ENCODE measurements around the gene PDE8A. TPM values are rescaled to one million over a fixed set of nuclear protein-coding genes. Genes with fewer than 3 reads are reported as not detected.
A peak's percentile ranks its signal among the peaks of the same experiment; 100 is the strongest.

PDE8A gene
- total and polyA plus RNA-seq, 2 experiments from 2014 or later, result 5.6 to 7.5 TPM

DNA sequence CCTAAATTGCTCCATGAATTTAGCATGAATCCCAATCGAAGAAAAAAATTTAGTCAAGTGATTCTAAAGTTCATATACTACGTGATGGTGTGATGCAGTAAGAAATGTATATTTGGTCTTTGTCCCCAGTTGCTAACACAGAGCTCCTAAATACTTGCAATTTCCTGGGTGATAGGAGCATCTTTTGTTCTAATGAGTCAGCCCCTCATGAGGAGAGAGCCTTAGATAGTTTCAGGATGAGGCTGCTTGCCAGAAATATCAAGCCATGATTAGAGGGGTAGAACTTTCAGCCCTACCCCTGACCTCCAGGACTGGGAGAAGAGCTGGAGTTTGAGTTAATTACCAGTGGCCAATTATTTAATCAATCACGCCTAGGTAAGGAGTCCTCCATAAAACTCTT lies 170.2 kb downstream of the PDE8A start:
- Histone ChIP-seq H3K4me3 (no peak overlapping the region), H3K27ac (ENCODE audit: low read depth) (no peak overlapping the region), H3K4me1 (ENCODE audit: insufficient read depth) (no peaks in the 10 kb centered on the region), H3K9me2 (ENCODE audit: insufficient read depth) (no peaks in the 10 kb centered on the region), H2AFZ (no peak overlapping the region), H3K4me2 (no peak overlapping the region), H3F3A (replicated peaks; ENCODE audit: low read depth) (no peaks in the 10 kb centered on the region), H3K36me3 (ENCODE audit: insufficient read depth) (no peaks in the 10 kb centered on the region), H3K79me2 (replicated peaks; ENCODE audit: insufficient read depth) (no peaks in the 10 kb centered on the region), H4K20me1 (replicated peaks; ENCODE audit: insufficient read depth) (no peaks in the 10 kb centered on the region), H3K27me3 (ENCODE audit: insufficient read depth) (no peaks in the 10 kb centered on the region)
- Mint-ChIP-seq H3K9me3 (no peaks in the 10 kb centered on the region), H3K27ac (no peak overlapping the region), H3K27me3 (ENCODE audit: insufficient read depth, low read depth, poor library complexity) (peaks cover 1% of the 10 kb centered on the region), H3K4me3 (no peak overlapping the region), H3K36me3 (ENCODE audit: low read depth) (no peaks in the 10 kb centered on the region), H3K4me1 (peaks cover 23% of the 10 kb centered on the region)
- TF ChIP-seq CREB1 (CRISPR knock-in tag; IDR thresholded peaks at IDR 0.05; ENCODE audit: low read depth), result no peak
- no peak for TF ChIP-seq ZNF114 (CRISPR knock-in tag; IDR thresholded peaks at IDR 0.05)
- TF ChIP-seq JUNB (IDR thresholded peaks at IDR 0.05; ENCODE audit: unreplicated experiment), result no peak
- TF ChIP-seq, protein P1, sequence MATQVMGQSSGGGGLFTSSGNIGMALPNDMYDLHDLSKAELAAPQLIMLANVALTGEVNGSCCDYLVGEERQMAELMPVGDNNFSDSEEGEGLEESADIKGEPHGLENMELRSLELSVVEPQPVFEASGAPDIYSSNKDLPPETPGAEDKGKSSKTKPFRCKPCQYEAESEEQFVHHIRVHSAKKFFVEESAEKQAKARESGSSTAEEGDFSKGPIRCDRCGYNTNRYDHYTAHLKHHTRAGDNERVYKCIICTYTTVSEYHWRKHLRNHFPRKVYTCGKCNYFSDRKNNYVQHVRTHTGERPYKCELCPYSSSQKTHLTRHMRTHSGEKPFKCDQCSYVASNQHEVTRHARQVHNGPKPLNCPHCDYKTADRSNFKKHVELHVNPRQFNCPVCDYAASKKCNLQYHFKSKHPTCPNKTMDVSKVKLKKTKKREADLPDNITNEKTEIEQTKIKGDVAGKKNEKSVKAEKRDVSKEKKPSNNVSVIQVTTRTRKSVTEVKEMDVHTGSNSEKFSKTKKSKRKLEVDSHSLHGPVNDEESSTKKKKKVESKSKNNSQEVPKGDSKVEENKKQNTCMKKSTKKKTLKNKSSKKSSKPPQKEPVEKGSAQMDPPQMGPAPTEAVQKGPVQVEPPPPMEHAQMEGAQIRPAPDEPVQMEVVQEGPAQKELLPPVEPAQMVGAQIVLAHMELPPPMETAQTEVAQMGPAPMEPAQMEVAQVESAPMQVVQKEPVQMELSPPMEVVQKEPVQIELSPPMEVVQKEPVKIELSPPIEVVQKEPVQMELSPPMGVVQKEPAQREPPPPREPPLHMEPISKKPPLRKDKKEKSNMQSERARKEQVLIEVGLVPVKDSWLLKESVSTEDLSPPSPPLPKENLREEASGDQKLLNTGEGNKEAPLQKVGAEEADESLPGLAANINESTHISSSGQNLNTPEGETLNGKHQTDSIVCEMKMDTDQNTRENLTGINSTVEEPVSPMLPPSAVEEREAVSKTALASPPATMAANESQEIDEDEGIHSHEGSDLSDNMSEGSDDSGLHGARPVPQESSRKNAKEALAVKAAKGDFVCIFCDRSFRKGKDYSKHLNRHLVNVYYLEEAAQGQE (IDR thresholded peaks at IDR 0.05; ENCODE audit: unreplicated experiment), result no peak
- TF ChIP-seq STAT1 (IDR thresholded peaks at IDR 0.05; ENCODE audit: unreplicated experiment), result no peak
- no peak for TF ChIP-seq ZNF331 (CRISPR knock-in tag; IDR thresholded peaks at IDR 0.05; ENCODE audit: low read depth)
- DNase-seq (ENCODE audit: low spot score) (no peak), ATAC-seq (no peak)

DNA sequence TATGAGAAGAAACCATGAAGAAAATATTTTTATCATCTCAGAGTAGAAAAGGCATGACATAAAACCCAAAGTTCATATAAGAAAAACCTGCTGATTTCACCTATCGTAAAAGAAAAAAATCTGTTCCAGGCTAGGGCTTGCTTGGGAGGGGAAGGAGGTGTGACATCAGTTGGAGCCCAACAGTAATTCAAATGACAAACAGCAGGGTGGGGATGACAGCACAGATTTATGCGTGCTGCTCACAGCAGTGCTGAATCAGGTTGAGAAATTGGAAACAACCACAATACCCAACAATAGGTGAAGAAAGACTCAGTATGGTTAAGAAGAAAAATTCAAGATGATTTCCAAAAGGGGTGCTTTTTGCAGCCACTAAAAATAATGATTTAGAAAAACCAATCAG lies 172.4 kb downstream of the PDE8A start:
- no peaks in the 10 kb centered on the region for H3K27me3 ChIP-seq (ENCODE audit: insufficient read depth)
- peak; percentile 26 for DNase-seq (ENCODE audit: low spot score)
- no peaks in the 10 kb centered on the region for H3K79me2 ChIP-seq (replicated peaks; ENCODE audit: insufficient read depth)
- H3K4me1 Mint-ChIP-seq, result peaks cover 23% of the 10 kb centered on the region
- H2AFZ ChIP-seq, result no peak overlapping the region
- no peaks in the 10 kb centered on the region for H4K20me1 ChIP-seq (replicated peaks; ENCODE audit: insufficient read depth)
- H3K27ac Mint-ChIP-seq, result no peak overlapping the region; the same call in 1 of the 2 replicates
- no peaks in the 10 kb centered on the region for H3K36me3 Mint-ChIP-seq (ENCODE audit: low read depth)
- H3K9me3 Mint-ChIP-seq, result no peaks in the 10 kb centered on the region
- no peaks in the 10 kb centered on the region for H3K27me3 Mint-ChIP-seq (ENCODE audit: insufficient read depth, low read depth, poor library complexity)
- peak; percentile 75 for ATAC-seq
- H3K9me2 ChIP-seq (ENCODE audit: insufficient read depth), result no peaks in the 10 kb centered on the region
- no peak overlapping the region for H3K4me3 Mint-ChIP-seq
- no peaks in the 10 kb centered on the region for H3K4me1 ChIP-seq (ENCODE audit: insufficient read depth)
- no peak overlapping the region for H3K4me3 ChIP-seq
- H3F3A ChIP-seq (replicated peaks; ENCODE audit: low read depth), result no peaks in the 10 kb centered on the region
- no peak overlapping the region for H3K27ac ChIP-seq (ENCODE audit: low read depth)
- H3K4me2 ChIP-seq, result no peak overlapping the region
- no peaks in the 10 kb centered on the region for H3K36me3 ChIP-seq (ENCODE audit: insufficient read depth)
- TF ChIP-seq JUNB (IDR thresholded peaks at IDR 0.05; ENCODE audit: unreplicated experiment) (no peak), NANOG (IDR thresholded peaks at IDR 0.05; ENCODE audit: borderline replicate concordance) (no peak), POLR2AphosphoS5 (IDR thresholded peaks at IDR 0.05; ENCODE audit: low read depth) (no peak), STAT1 (IDR thresholded peaks at IDR 0.05; ENCODE audit: unreplicated experiment) (no peak), CREB1 (CRISPR knock-in tag; IDR thresholded peaks at IDR 0.05; ENCODE audit: low read depth) (no peak), EZH2phosphoT487 (IDR thresholded peaks at IDR 0.05; ENCODE audit: unreplicated experiment) (no peak), EZH2 (IDR thresholded peaks at IDR 0.05; ENCODE audit: low read depth, unreplicated experiment) (no peak), ZNF114 (CRISPR knock-in tag; IDR thresholded peaks at IDR 0.05) (no peak), ZNF331 (CRISPR knock-in tag; IDR thresholded peaks at IDR 0.05; ENCODE audit: low read depth) (no peak)
- TF ChIP-seq, protein P1 (IDR thresholded peaks at IDR 0.05; ENCODE audit: unreplicated experiment), result no peak
- TF ChIP-seq, protein P2, sequence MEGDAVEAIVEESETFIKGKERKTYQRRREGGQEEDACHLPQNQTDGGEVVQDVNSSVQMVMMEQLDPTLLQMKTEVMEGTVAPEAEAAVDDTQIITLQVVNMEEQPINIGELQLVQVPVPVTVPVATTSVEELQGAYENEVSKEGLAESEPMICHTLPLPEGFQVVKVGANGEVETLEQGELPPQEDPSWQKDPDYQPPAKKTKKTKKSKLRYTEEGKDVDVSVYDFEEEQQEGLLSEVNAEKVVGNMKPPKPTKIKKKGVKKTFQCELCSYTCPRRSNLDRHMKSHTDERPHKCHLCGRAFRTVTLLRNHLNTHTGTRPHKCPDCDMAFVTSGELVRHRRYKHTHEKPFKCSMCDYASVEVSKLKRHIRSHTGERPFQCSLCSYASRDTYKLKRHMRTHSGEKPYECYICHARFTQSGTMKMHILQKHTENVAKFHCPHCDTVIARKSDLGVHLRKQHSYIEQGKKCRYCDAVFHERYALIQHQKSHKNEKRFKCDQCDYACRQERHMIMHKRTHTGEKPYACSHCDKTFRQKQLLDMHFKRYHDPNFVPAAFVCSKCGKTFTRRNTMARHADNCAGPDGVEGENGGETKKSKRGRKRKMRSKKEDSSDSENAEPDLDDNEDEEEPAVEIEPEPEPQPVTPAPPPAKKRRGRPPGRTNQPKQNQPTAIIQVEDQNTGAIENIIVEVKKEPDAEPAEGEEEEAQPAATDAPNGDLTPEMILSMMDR (conservative IDR thresholded peaks at IDR 0.05; ENCODE audit: low read depth in 2 of 2), result no peak
- TF ChIP-seq, protein P3, sequence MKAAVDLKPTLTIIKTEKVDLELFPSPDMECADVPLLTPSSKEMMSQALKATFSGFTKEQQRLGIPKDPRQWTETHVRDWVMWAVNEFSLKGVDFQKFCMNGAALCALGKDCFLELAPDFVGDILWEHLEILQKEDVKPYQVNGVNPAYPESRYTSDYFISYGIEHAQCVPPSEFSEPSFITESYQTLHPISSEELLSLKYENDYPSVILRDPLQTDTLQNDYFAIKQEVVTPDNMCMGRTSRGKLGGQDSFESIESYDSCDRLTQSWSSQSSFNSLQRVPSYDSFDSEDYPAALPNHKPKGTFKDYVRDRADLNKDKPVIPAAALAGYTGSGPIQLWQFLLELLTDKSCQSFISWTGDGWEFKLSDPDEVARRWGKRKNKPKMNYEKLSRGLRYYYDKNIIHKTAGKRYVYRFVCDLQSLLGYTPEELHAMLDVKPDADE (IDR thresholded peaks at IDR 0.05), result no peak
